OCI-LY3 (cell line): ENCODE data around the gene ANXA8.
"Not testable (repeated sequence)": the region's sequence is repeated elsewhere in the genome, so short reads cannot be mapped to it uniquely, and the experiment has no call there.

Source experiments
- H2AFZ ChIP-seq: fragments of 200-600, 300-600 bp; shearing (Covaris generic); 2 replicates; pipeline ENCODE4 v1.6.0; 2014; ENCODE audit warnings: antibody characterized with exemption, low read depth, low read length
- H3K27ac ChIP-seq: fragments of 200-600, 300-600 bp; sonication (generic); 2 replicates; pipeline ENCODE4 v1.5.1; 2014; ENCODE audit warnings: mild to moderate bottlenecking, low read length, moderate library complexity, mixed read lengths
- H3K27me3 ChIP-seq: fragments of 200-600, 300-600 bp; sonication (generic); 2 replicates; pipeline ENCODE4 v1.6.1; 2014; ENCODE audit warnings: low read depth, low read length, mixed read lengths
- H3K36me3 ChIP-seq: fragments of 200-600, 300-600 bp; sonication (generic); replicated peaks from 2 replicates; pipeline ENCODE3; 2014; ENCODE audit warnings: low read depth, low read length, mixed read lengths
- H3K4me1 ChIP-seq: fragments of 300-600, 200-600 bp; sonication (generic); 2 replicates; pipeline ENCODE4 v1.6.1; 2014; ENCODE audit warnings: low read length, mixed read lengths
- H3K4me2 ChIP-seq: fragments of 200-600, 300-600 bp; sonication (generic); 2 replicates; pipeline ENCODE4 v1.6.1; 2014; ENCODE audit warnings: low read length, mixed read lengths
- H3K4me3 ChIP-seq: fragments of 300-600, 200-600 bp; sonication (generic); 2 replicates; pipeline ENCODE4 v1.5.1; 2014; ENCODE audit warnings: antibody characterized with exemption, mild to moderate bottlenecking, low read length, moderate library complexity
- H3K79me2 ChIP-seq: fragments of 300-600, 200-600 bp; shearing (Covaris generic); 2 replicates; pipeline ENCODE4 v1.6.1; 2014; ENCODE audit warnings: mild to moderate bottlenecking, low read length, mixed read lengths
- H3K9ac ChIP-seq: fragments of 300-600, 200-600 bp; shearing (Covaris generic); 2 replicates; pipeline ENCODE4 v1.6.0; 2014; ENCODE audit warnings: mild to moderate bottlenecking, low read length, moderate library complexity
- H3K9me3 ChIP-seq: fragments of 200-600, 300-600 bp; shearing (Covaris generic); 2 replicates; pipeline ENCODE4 v1.6.1; 2014; ENCODE audit warnings: low read length, mixed read lengths; ENCODE audit not compliant: insufficient read depth
- H4K20me1 ChIP-seq: fragments of 200-600, 300-600 bp; sonication (generic); 2 replicates; pipeline ENCODE4 v1.6.1; 2016; ENCODE audit warnings: low read length, mixed read lengths; ENCODE audit not compliant: insufficient read depth
- EZH2phosphoT487 ChIP-seq: fragments of 200-600 bp; shearing (Covaris generic); IDR thresholded peaks from 2 replicates; pipeline ENCODE4 v1.6.1; 2018; ENCODE audit warnings: antibody characterized with exemption, mixed run types, low read depth
- TF ChIP-seq, protein P1 (sequence below): fragments of 200-600, 300-600 bp; sonication (generic); IDR thresholded peaks from 2 replicates; pipeline ENCODE4 v1.5.1; 2014; ENCODE audit warnings: antibody characterized with exemption, low read length, low read depth

The ANXA8 gene

DNA sequence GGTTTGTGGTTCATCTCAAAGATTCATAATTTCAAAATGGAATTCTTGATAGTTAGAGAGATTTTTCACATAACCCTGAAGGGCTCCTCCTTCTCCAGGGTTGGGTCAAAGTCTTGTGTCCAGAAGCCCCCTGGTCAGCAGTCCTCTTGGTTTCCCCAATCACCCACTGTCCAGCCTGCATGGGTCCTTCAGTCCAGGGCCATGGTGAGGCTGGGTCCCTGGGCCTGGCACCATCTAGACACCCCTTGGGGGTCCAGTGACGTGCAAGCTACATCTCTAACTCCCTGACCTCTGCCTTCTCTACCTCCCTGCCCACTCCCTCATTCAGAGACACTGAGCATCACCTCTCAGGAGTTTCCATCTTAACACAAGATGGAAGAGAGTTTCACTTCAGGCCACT is 26.1 kb downstream of the ANXA8 start:
- Histone ChIP-seq H3K9ac (no peak overlapping the region), H3K9me3 (no peaks in the 10 kb centered on the region), H3K27me3 (no peaks in the 10 kb centered on the region), H3K4me1 (no peaks in the 10 kb centered on the region), H3K36me3 (no peaks in the 10 kb centered on the region), H3K4me3 (no peak overlapping the region), H3K4me2 (no peak overlapping the region), H3K27ac (no peak overlapping the region), H2AFZ (no peak overlapping the region), H4K20me1 (no peaks in the 10 kb centered on the region), H3K79me2 (no peaks in the 10 kb centered on the region)
- TF ChIP-seq EZH2phosphoT487: no peak
- TF ChIP-seq, protein P1, sequence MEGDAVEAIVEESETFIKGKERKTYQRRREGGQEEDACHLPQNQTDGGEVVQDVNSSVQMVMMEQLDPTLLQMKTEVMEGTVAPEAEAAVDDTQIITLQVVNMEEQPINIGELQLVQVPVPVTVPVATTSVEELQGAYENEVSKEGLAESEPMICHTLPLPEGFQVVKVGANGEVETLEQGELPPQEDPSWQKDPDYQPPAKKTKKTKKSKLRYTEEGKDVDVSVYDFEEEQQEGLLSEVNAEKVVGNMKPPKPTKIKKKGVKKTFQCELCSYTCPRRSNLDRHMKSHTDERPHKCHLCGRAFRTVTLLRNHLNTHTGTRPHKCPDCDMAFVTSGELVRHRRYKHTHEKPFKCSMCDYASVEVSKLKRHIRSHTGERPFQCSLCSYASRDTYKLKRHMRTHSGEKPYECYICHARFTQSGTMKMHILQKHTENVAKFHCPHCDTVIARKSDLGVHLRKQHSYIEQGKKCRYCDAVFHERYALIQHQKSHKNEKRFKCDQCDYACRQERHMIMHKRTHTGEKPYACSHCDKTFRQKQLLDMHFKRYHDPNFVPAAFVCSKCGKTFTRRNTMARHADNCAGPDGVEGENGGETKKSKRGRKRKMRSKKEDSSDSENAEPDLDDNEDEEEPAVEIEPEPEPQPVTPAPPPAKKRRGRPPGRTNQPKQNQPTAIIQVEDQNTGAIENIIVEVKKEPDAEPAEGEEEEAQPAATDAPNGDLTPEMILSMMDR: no peak

DNA sequence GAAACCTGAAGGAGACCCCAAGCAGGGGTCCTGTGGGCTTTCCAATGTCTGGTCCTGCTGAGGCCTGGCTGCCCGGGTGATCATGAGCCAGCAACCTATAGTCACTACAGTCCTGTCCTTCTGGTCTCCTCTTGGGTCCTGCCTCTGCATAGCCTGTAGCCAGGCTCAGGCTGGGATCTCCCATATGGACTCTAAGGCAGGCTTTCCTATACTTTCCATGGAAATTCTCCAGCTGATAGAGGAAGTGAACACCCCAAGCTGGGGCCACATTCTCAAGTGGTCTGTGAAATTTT is 26.4 kb downstream of the ANXA8 start:
- Histone ChIP-seq H3K79me2 (no peaks in the 10 kb centered on the region), H3K4me1 (no peaks in the 10 kb centered on the region), H3K27ac (no peak overlapping the region), H4K20me1 (no peaks in the 10 kb centered on the region), H3K4me3 (no peak overlapping the region), H3K9me3 (no peaks in the 10 kb centered on the region), H3K4me2 (no peak overlapping the region), H3K9ac (no peak overlapping the region), H2AFZ (no peak overlapping the region), H3K27me3 (no peaks in the 10 kb centered on the region), H3K36me3 (no peaks in the 10 kb centered on the region)
- TF ChIP-seq, protein P1: no peak
- TF ChIP-seq EZH2phosphoT487: no peak

DNA sequence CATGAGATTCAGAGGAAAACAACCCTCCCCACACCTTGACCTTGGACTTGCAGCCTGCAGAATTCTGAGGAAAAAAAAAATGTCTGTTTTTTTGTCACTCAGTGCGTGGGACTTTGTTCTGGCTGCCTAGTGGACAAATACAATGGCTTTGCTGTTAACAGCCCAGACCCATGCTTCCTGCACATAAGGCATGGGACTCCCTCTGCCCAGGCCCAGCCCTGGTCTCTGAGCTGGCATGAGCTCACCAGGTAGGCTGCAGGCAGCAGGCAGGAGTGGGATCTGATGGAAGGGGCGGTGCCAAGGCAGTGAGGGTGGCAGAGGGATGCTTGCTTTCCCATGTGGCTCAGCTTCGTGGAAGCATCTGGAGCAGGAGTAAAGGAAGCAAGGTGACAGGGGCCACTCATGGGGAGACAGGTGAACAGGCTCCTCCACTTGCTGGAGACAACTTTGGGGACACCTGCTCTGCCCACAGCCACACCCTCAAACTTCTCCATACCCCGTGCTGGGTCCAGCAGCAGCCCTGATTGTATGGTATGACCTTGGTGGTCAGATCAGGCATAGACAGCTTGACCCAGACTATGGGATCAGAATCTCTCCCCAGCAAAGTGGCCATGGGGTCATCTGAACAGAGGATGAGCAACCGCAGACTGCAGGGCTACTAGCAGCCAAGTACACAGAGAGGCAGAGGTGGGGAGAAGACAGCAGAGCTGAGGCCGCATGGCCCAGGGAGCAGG is 27.0 kb downstream of the ANXA8 start:
- no peaks in the 10 kb centered on the region for H3K36me3 ChIP-seq
- H3K4me1 ChIP-seq: no peaks in the 10 kb centered on the region
- no peaks in the 10 kb centered on the region for H3K9me3 ChIP-seq
- H3K4me2 ChIP-seq: no peak overlapping the region
- TF ChIP-seq, protein P1: no peak
- no peaks in the 10 kb centered on the region for H3K79me2 ChIP-seq
- no peak overlapping the region for H2AFZ ChIP-seq
- H3K9ac ChIP-seq: no peak overlapping the region
- H3K27me3 ChIP-seq: no peaks in the 10 kb centered on the region
- H4K20me1 ChIP-seq: no peaks in the 10 kb centered on the region
- H3K4me3 ChIP-seq: no peak overlapping the region
- H3K27ac ChIP-seq: no peak overlapping the region

DNA sequence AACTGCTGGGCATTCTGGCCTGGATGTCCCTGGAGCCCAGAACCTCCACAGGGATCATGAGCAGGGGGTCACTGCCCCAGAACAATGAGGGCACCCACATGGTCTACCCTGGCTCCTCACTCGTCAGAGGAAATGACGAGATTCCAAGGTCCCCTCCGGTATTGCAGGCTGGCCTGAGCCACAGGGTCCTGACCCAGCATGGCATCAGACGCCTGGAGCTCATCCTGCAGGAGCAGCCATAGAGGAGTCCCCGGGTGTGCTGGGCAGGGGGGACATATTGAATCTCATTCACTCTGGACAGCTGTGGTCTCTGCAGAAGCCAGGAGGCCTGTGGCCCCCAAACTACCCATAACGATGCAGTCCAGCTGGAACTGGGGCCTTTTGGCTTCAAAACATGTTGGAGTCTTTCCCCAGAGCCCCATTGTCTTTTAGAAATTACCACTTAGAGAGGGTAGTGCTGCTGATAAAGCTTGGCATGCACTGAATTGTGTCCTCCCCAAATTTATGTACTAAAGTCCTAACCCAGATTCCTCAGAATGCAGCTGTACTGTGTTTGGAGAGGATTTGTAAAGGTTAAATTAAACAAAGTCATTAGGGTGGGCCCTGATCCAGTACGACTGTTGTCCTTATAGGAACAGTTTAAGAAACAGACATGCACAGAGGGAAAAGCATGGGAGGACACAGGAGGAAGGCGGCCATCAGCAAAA is 27.7 kb downstream of the ANXA8 start:
- no peaks in the 10 kb centered on the region for H3K4me1 ChIP-seq
- H3K27me3 ChIP-seq: no peaks in the 10 kb centered on the region
- no peaks in the 10 kb centered on the region for H3K36me3 ChIP-seq
- H3K27ac ChIP-seq: no peak overlapping the region
- H4K20me1 ChIP-seq: no peaks in the 10 kb centered on the region
- H3K9ac ChIP-seq: no peak overlapping the region
- TF ChIP-seq, protein P1: no peak
- TF ChIP-seq EZH2phosphoT487: no peak
- no peaks in the 10 kb centered on the region for H3K9me3 ChIP-seq
- H3K4me3 ChIP-seq: no peak overlapping the region
- H3K4me2 ChIP-seq: no peak overlapping the region
- no peaks in the 10 kb centered on the region for H3K79me2 ChIP-seq
- H2AFZ ChIP-seq: no peak overlapping the region

DNA sequence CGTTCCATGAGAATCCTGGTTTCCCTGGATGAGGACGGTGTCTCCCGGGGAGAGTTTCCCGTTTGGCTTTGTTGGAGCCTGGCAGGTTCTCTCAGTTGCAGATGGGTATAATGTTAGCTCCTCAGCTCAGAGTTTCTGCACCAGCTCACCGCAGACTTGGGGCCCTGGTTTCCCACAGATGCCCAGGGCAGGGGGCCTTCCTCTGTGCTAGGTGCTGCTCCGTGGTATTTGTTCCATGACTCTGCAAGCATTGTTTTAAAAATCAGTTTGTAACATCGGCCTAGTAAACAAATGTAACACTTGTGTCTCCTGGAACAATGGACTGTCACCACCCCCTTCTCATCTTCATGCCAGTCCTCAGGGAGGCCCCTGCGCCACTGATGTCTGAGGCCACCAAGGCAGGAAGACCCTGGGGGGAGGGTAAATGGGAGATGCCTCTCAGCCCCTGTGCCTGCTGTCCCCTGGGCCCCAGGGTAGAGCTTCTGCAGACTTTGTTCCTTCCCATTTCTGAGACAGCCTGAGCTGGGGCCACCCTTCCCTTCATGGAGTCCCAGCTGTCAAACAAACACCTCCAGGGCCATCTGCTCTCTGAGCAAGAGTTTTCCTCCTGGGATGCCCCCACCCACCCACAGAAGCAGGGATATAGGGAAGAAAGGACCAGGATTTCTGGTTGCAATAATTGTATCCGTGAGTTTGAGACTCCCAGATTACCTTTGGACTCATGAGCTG is 28.4 kb downstream of the ANXA8 start:
- H3K27me3 ChIP-seq: not testable (repeated sequence)

More for the DNA sequence above, 28.4 kb downstream of the ANXA8 start:
- H3K4me3 ChIP-seq, H4K20me1 ChIP-seq, H3K9ac ChIP-seq, H3K79me2 ChIP-seq, H3K9me3 ChIP-seq, H3K4me2 ChIP-seq, H2AFZ ChIP-seq, H3K27ac ChIP-seq, H3K36me3 ChIP-seq, H3K4me1 ChIP-seq: not testable (repeated sequence)
